A549 (cell line): ENCODE results near the gene FILIP1L. TPM values are rescaled to one million over a fixed set of nuclear protein-coding genes. Genes with fewer than 3 reads are reported as not detected.

Source experiments
- ATAC-seq, 2 experiments: fragments of 200-7000 bp in 1 of 2; fragments of >200 bp in 1 of 2; cut with Nextera tagmentation in 1 of 2; cut with Tn5 transposase in 1 of 2; 3 replicates each; pipeline versions ENCODE4 v1.8.0 to v1.9.1; 2018 to 2020; ENCODE audit warnings: mild to moderate bottlenecking in 1 of 2, moderate library complexity in 1 of 2
- CTCF ChIA-PET: fragments of 300-600 bp; sonication (Branson Sonifier 250); formaldehyde crosslinking; extraction: SDS; loops from one replicate; lab custom pipeline; 2021; ENCODE audit warnings: antibody characterized with exemption, inconsistent platforms; lab: Yijun Ruan, JAX
- POLR2A ChIA-PET: fragments of 350-600 bp; formaldehyde crosslinking; extraction: SDS; loops from one replicate; lab custom pipeline; 2021; ENCODE audit warnings: antibody characterized with exemption, inconsistent platforms; lab: Yijun Ruan, JAX
- DNase-seq, 2 experiments: peaks; one replicate each; pipeline versions ENCODE4 v3.0.0 to v3.0.0-alpha.2; 2011 to 2016; ENCODE audit warnings: low read depth in 1 of 2, low spot score in 1 of 2
- FAIRE-seq: peaks from 2 replicates; lab custom pipeline; 2011; peaks lifted over from hg19 to GRCh38; lab: Jason Lieb, UNC
- H3K27ac ChIP-seq, 2 experiments: fragments of >200 bp; sonication (Bioruptor Twin); formaldehyde crosslinking; 3 replicates each; pipeline ENCODE4 v1.5.1; 2016 to 2017
- H3K4me1 ChIP-seq: fragments of >200 bp; sonication (Bioruptor Twin); formaldehyde crosslinking; 3 replicates; pipeline ENCODE4 v1.6.1; 2016
- H3K4me2 ChIP-seq: fragments of >200 bp; sonication (Bioruptor Twin); formaldehyde crosslinking; 3 replicates; pipeline ENCODE4 v1.6.1; 2016
- H3K4me3 ChIP-seq: fragments of >200 bp; sonication (Bioruptor Twin); formaldehyde crosslinking; 3 replicates; pipeline ENCODE4 v1.5.1; 2016
- H3K9me3 ChIP-seq: fragments of >200 bp; sonication (Bioruptor Twin); formaldehyde crosslinking; 3 replicates; pipeline ENCODE4 v1.6.1; 2016
- BHLHE40 ChIP-seq: IDR thresholded peaks from 2 replicates; pipeline ENCODE4 v1.6.1; 2012; ENCODE audit warnings: low read depth, low read length, inconsistent platforms
- CBX8 ChIP-seq: fragments of 200-600 bp; sonication (generic); IDR thresholded peaks from 2 replicates; pipeline ENCODE4 v1.6.1; 2016
- CHD2 ChIP-seq: fragments of 150-350 bp; IDR thresholded peaks from 2 replicates; pipeline ENCODE4 v1.6.1; 2014; ENCODE audit warnings: low read length; ENCODE audit not compliant: partially characterized antibody
- EHMT2 ChIP-seq: fragments of 200-600 bp; sonication (generic); IDR thresholded peaks from 2 replicates; pipeline ENCODE4 v1.6.1; 2016; ENCODE audit warnings: antibody characterized with exemption, low read depth, mild to moderate bottlenecking, moderate library complexity
- FOSL2 ChIP-seq, 2 experiments: fragments of 450-650 bp in 1 of 2; fragments of >200 bp in 1 of 2; sonication (Bioruptor Twin) in 1 of 2; formaldehyde crosslinking; IDR thresholded peaks; 2 replicates each; pipeline versions ENCODE4 v1.5.0 to v1.6.1; 2016 to 2020; ENCODE audit warnings: mild to moderate bottlenecking in 1 of 2, moderate library complexity in 1 of 2
- GATA3 ChIP-seq: IDR thresholded peaks from 2 replicates; pipeline ENCODE4 v1.6.1; 2012; ENCODE audit warnings: borderline replicate concordance
- NPAS2 ChIP-seq: fragments of 250-450 bp; sonication (Bioruptor Pico); IDR thresholded peaks from 2 replicates; pipeline ENCODE4 v1.8.0; 2022; ENCODE audit warnings: mild to moderate bottlenecking, moderate library complexity, borderline replicate concordance
- POLR2AphosphoS2 ChIP-seq: conservative IDR thresholded peaks from 2 replicates; pipeline ENCODE4 v1.6.1; 2012; ENCODE audit warnings: low read length, improper control_type of control experiment, inconsistent platforms
- RARB ChIP-seq: fragments of 250-450 bp; sonication (Bioruptor Pico); IDR thresholded peaks from 2 replicates; pipeline ENCODE4 v1.8.0; 2021; ENCODE audit warnings: mild to moderate bottlenecking, moderate library complexity
- RCOR1 ChIP-seq: fragments of 150-350 bp; IDR thresholded peaks from 2 replicates; pipeline ENCODE4 v1.6.1; 2014; ENCODE audit warnings: antibody characterized with exemption, low read length, low read depth
- RFX5 ChIP-seq: fragments of 450-650 bp; IDR thresholded peaks from 2 replicates; pipeline ENCODE4 v1.7.1; 2014; ENCODE audit warnings: antibody characterized with exemption, mild to moderate bottlenecking, moderate library complexity
- TFCP2L1 ChIP-seq: fragments of 250-450 bp; sonication (Bioruptor Pico); IDR thresholded peaks from 2 replicates; pipeline ENCODE4 v1.5.0; 2021; ENCODE audit warnings: mild to moderate bottlenecking
- TP53 ChIP-seq: fragments of 250-450 bp; sonication (Bioruptor Pico); IDR thresholded peaks from 2 replicates; pipeline ENCODE4 v1.5.0; 2021; ENCODE audit warnings: mild to moderate bottlenecking, moderate library complexity
- ZC3H11A ChIP-seq: fragments of 450-650 bp; IDR thresholded peaks from 2 replicates; pipeline ENCODE4 v1.6.1; 2014; ENCODE audit warnings: antibody characterized with exemption, mild to moderate bottlenecking
- WGBS: methylation state at CpG from one replicate; pipeline ENCODE4 v1.1.6; 2017; ENCODE audit errors: missing lambda C conversion rate; 5-methylcytosine and 5-hydroxymethylcytosine counted together
- polyA plus RNA-seq, 4 experiments: library from polyadenylated mRNA; depleted of rRNA in 3 of 4; stranded (reverse); fragments of >200 nt; fragmentation: RNase III in 1 of 4; extraction: RNeasy Plus Mini Kit Qiagen cat#74134 plus additional on column Dnase treatment in 1 of 4; gene quantifications; 2 replicates in 3 of 4; 3 replicates in 1 of 4; pipeline ENCODE4 v1.2.3, GENCODE V29; 2011 to 2017
- TF ChIP-seq, protein P1 (sequence below): fragments of 150-350 bp; IDR thresholded peaks from 2 replicates; pipeline ENCODE4 v1.6.1; 2014; ENCODE audit warnings: low read depth, mild to moderate bottlenecking, low read length
- TF ChIP-seq, protein P2 (sequence below): IDR thresholded peaks from 2 replicates; pipeline ENCODE4 v1.6.1; 2012
- TF ChIP-seq, protein P3 (sequence below): fragments of 450-650 bp; IDR thresholded peaks from 2 replicates; pipeline ENCODE4 v1.6.1; 2014; ENCODE audit warnings: antibody characterized with exemption

Gene FILIP1L
- polyA plus RNA-seq, 2 of the 4 experiments (the other 2 are of a cell fraction), result 0.19 to 0.45 TPM

DNA sequence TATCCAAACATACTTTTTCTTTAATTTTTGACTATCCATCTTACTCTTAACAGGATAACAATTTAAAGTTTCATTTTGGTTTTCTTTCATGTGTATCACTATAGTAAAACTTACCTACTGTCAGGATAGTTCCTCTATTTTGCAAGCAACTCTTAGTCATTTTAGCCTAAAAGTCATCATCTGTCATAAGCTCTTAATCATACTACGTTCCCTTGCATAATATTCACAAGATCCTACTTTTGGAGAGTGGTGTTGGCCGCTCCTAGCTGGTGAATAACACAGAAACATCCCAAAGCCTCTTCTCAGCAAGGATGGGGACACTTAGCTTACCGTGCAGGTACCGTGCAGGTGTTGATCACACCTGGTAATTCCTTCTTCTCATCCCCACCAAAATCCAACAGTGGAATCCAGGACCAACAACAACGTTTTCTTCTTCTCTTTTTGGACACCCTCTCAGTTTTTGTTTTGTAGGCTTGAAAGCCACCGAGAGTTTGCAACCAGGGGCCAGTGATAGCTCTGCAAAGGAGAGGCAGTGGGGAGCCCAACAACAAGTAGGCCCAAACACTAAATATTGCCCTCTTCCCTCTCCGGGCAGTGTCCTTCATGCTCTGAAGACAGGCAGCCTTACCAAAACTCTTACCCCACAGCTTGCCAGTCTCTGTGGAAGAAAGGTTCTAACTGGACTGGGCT lies 433 bp downstream of the FILIP1L start:
- Histone ChIP-seq H3K4me2 (no peak overlapping the region), H3K4me1 (no peaks in the 10 kb centered on the region), H3K4me3 (no peak overlapping the region), H3K9me3 (no peaks in the 10 kb centered on the region), H3K27ac (no peak overlapping the region)
- TF ChIP-seq BHLHE40 (no peak), TFCP2L1 (CRISPR knock-in tag) (no peak), GATA3 (no peak), RCOR1 (no peak), FOSL2 (IDR thresholded peaks at IDR 0.05) (no peak), FOSL2 (CRISPR knock-in tag; IDR thresholded peaks at IDR 0.05) (no peak), ZC3H11A (no peak), CHD2 (no peak), RFX5 (no peak), CBX8 (no peak), POLR2AphosphoS2 (no peak), NPAS2 (CRISPR knock-in tag) (no peak), EHMT2 (no peak)
- TF ChIP-seq, protein P1, sequence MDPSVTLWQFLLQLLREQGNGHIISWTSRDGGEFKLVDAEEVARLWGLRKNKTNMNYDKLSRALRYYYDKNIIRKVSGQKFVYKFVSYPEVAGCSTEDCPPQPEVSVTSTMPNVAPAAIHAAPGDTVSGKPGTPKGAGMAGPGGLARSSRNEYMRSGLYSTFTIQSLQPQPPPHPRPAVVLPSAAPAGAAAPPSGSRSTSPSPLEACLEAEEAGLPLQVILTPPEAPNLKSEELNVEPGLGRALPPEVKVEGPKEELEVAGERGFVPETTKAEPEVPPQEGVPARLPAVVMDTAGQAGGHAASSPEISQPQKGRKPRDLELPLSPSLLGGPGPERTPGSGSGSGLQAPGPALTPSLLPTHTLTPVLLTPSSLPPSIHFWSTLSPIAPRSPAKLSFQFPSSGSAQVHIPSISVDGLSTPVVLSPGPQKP, result no peak
- TF ChIP-seq, protein P2, sequence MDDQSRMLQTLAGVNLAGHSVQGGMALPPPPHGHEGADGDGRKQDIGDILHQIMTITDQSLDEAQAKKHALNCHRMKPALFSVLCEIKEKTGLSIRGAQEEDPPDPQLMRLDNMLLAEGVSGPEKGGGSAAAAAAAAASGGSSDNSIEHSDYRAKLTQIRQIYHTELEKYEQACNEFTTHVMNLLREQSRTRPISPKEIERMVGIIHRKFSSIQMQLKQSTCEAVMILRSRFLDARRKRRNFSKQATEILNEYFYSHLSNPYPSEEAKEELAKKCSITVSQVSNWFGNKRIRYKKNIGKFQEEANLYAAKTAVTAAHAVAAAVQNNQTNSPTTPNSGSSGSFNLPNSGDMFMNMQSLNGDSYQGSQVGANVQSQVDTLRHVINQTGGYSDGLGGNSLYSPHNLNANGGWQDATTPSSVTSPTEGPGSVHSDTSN, result no peak
- TF ChIP-seq, protein P3, sequence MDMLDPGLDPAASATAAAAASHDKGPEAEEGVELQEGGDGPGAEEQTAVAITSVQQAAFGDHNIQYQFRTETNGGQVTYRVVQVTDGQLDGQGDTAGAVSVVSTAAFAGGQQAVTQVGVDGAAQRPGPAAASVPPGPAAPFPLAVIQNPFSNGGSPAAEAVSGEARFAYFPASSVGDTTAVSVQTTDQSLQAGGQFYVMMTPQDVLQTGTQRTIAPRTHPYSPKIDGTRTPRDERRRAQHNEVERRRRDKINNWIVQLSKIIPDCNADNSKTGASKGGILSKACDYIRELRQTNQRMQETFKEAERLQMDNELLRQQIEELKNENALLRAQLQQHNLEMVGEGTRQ, result no peak
- FAIRE-seq, result no peak
- ChIA-PET CTCF (interaction anchor here (1.4 kb wide), 1 partner anchor 66 kb away, joined by 3 read pairs; no protein-coding TSS in a partner anchor), POLR2A (no interaction called here)
- DNase-seq, result no peak
- no peak for ATAC-seq
- 80% methylated on average over 7 of the region's 7 CpGs for WGBS

DNA sequence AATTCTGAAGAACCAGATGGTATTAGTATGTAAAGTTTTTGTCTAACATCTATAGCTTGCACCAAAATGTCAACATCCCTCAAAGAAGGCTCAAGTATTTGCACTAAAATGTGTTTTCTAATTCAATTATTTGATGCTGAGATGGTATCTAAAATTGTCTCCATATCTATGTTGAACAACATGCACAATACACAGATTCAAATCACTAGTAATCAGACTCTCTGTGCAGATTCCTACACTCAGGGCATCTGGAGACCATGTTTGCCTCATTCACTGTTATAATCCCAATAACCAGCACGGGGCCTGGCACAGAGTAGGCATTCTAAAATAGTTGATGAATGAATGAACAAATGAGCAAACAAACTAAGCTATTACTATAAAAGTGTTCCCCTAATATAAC lies 2.6 kb downstream of the FILIP1L start:
- peaks cover 9% of the 10 kb centered on the region for H3K4me1 ChIP-seq

DNA sequence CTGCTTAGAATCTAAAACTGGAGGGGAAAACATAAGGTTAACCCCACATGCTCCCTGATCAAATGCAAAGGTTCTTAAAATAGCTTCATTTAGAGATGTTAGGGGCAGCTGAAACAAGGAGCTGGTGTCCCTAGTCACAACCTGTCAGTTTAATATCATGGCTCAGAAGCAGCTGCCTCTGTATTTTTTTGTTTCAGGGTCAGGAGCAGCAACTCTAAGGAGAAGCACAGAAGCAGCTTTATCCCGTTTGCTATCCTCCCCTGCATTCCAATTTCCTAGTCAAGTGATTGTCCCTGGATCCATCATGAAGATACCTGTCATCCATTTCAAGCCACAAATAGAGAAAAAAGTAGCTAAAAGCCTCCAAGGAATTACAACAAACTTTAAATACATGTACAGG lies 4.1 kb downstream of the FILIP1L start:
- TF ChIP-seq TP53 (CRISPR knock-in tag), result no peak
- TF ChIP-seq, protein P3, result no peak
- Histone ChIP-seq H3K9me3 (no peaks in the 10 kb centered on the region), H3K4me3 (no peak overlapping the region), H3K27ac (no peak overlapping the region), H3K4me1 (peaks cover 25% of the 10 kb centered on the region), H3K4me2 (no peak overlapping the region)
- FAIRE-seq (no peak), DNase-seq (no peak), ATAC-seq (no peak)
- ChIA-PET POLR2A (no interaction called here), CTCF (interaction anchor here (0.6 to 2.0 kb wide), 3 partner anchors 30 to 1597 kb away, joined by 3 to 9 read pairs (median 3); no protein-coding TSS in a partner anchor)
- WGBS, result 95% methylated on average over 1 of the region's 1 CpG

More for the DNA sequence above, 2.6 kb downstream of the FILIP1L start:
- FAIRE-seq, result no peak
- WGBS, result 85% methylated on average over 1 of the region's 1 CpG
- no peak for ATAC-seq
- ChIA-PET POLR2A (no interaction called here), CTCF (interaction anchor here (1.1 kb wide), 1 partner anchor 142 kb away, joined by 3 read pairs; no protein-coding TSS in a partner anchor)
- Histone ChIP-seq H3K4me2 (no peak overlapping the region), H3K9me3 (no peaks in the 10 kb centered on the region), H3K4me3 (no peak overlapping the region), H3K27ac (no peak overlapping the region)
- DNase-seq, result no peak
- no peak for TF ChIP-seq RARB (CRISPR knock-in tag)
